HL-60 (cell line): ENCODE measurements around the gene RAB36.
"Not testable (repeated sequence)": the region's sequence is repeated elsewhere in the genome, so short reads cannot be mapped to it uniquely, and the experiment has no call there.

Source experiments
- GABPA ChIP-seq: IDR thresholded peaks from 2 replicates; pipeline ENCODE4 v1.6.1; 2012; ENCODE audit warnings: low read depth
- POLR2AphosphoS5 ChIP-seq: IDR thresholded peaks from 2 replicates; pipeline ENCODE4 v1.6.1; 2012; ENCODE audit warnings: low read depth
- TF ChIP-seq, protein P1 (sequence below): IDR thresholded peaks from one replicate; pipeline ENCODE4 v1.5.1; 2011; ENCODE audit warnings: low read length, control low read depth, inconsistent platforms; ENCODE audit not compliant: insufficient read depth
- TF ChIP-seq, protein P2 (sequence below): IDR thresholded peaks from 2 replicates; pipeline ENCODE4 v1.6.1; 2012; ENCODE audit warnings: low read depth; ENCODE audit not compliant: insufficient replicate concordance

DNA sequence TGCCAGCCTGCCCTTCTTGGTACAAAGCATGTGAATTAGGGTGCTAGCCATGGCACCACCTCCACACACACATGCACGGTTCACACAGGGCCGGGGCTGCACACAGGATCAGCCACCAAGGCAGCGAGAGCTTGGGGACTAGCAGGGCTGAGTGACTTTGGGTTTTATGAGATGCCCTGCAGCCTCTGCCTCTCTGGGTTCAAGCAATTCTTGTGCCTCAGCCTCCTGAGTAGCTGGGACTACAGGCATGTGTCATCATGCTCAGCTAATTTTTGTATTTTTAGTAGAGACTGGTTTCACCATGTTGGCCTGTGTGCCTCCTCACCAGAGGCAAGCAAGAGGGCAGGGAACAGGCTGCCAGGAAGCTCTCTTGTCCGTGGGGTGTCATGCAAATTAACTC, 8.3 kb upstream of the RAB36 start:
- TF ChIP-seq, protein P1, sequence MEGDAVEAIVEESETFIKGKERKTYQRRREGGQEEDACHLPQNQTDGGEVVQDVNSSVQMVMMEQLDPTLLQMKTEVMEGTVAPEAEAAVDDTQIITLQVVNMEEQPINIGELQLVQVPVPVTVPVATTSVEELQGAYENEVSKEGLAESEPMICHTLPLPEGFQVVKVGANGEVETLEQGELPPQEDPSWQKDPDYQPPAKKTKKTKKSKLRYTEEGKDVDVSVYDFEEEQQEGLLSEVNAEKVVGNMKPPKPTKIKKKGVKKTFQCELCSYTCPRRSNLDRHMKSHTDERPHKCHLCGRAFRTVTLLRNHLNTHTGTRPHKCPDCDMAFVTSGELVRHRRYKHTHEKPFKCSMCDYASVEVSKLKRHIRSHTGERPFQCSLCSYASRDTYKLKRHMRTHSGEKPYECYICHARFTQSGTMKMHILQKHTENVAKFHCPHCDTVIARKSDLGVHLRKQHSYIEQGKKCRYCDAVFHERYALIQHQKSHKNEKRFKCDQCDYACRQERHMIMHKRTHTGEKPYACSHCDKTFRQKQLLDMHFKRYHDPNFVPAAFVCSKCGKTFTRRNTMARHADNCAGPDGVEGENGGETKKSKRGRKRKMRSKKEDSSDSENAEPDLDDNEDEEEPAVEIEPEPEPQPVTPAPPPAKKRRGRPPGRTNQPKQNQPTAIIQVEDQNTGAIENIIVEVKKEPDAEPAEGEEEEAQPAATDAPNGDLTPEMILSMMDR = not testable (repeated sequence)
- not testable (repeated sequence) for TF ChIP-seq POLR2AphosphoS5, GABPA
- TF ChIP-seq, protein P2, sequence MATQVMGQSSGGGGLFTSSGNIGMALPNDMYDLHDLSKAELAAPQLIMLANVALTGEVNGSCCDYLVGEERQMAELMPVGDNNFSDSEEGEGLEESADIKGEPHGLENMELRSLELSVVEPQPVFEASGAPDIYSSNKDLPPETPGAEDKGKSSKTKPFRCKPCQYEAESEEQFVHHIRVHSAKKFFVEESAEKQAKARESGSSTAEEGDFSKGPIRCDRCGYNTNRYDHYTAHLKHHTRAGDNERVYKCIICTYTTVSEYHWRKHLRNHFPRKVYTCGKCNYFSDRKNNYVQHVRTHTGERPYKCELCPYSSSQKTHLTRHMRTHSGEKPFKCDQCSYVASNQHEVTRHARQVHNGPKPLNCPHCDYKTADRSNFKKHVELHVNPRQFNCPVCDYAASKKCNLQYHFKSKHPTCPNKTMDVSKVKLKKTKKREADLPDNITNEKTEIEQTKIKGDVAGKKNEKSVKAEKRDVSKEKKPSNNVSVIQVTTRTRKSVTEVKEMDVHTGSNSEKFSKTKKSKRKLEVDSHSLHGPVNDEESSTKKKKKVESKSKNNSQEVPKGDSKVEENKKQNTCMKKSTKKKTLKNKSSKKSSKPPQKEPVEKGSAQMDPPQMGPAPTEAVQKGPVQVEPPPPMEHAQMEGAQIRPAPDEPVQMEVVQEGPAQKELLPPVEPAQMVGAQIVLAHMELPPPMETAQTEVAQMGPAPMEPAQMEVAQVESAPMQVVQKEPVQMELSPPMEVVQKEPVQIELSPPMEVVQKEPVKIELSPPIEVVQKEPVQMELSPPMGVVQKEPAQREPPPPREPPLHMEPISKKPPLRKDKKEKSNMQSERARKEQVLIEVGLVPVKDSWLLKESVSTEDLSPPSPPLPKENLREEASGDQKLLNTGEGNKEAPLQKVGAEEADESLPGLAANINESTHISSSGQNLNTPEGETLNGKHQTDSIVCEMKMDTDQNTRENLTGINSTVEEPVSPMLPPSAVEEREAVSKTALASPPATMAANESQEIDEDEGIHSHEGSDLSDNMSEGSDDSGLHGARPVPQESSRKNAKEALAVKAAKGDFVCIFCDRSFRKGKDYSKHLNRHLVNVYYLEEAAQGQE = not testable (repeated sequence)
